ENCODE data around the gene VPS4A.

DNA sequence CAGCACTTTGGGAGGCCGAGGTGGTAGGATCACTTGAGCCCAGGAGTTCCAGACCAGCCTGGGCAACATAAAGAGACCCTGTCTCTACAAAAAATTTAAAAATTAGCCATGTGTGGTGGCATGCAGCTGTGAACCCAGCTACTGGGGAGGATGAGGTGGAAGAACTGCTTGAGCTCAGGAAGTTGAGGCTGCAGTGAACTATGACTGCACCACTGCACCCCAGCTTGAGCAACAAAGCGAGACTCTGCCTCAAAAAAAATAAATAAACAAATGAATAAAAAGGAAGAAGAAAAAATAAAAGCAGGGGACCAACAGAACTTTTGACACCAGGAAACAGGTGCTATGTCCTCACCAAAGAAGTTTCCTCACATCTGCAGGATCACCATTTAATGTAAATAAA lies 60.4 kb downstream of the VPS4A start:
- TF ChIP-seq, protein P1, sequence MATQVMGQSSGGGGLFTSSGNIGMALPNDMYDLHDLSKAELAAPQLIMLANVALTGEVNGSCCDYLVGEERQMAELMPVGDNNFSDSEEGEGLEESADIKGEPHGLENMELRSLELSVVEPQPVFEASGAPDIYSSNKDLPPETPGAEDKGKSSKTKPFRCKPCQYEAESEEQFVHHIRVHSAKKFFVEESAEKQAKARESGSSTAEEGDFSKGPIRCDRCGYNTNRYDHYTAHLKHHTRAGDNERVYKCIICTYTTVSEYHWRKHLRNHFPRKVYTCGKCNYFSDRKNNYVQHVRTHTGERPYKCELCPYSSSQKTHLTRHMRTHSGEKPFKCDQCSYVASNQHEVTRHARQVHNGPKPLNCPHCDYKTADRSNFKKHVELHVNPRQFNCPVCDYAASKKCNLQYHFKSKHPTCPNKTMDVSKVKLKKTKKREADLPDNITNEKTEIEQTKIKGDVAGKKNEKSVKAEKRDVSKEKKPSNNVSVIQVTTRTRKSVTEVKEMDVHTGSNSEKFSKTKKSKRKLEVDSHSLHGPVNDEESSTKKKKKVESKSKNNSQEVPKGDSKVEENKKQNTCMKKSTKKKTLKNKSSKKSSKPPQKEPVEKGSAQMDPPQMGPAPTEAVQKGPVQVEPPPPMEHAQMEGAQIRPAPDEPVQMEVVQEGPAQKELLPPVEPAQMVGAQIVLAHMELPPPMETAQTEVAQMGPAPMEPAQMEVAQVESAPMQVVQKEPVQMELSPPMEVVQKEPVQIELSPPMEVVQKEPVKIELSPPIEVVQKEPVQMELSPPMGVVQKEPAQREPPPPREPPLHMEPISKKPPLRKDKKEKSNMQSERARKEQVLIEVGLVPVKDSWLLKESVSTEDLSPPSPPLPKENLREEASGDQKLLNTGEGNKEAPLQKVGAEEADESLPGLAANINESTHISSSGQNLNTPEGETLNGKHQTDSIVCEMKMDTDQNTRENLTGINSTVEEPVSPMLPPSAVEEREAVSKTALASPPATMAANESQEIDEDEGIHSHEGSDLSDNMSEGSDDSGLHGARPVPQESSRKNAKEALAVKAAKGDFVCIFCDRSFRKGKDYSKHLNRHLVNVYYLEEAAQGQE (IDR thresholded peaks at IDR 0.05; ENCODE audit: insufficient read depth in 1 of 2, low read depth in 2 of 2, low read length in 2 of 2), result no peak
- TF ChIP-seq POLR2AphosphoS5 (IDR thresholded peaks at IDR 0.05; ENCODE audit: low read depth, low read length), result no peak
